AG10803 (cell line): ENCODE measurements around the gene C1QC.

Source experiments
- DNase-seq: peaks from one replicate; pipeline ENCODE4 v3.0.0; 2010; ENCODE audit warnings: low read depth
- H3K4me3 ChIP-seq: 2 replicates; pipeline ENCODE4 v1.5.1; 2011; ENCODE audit warnings: mild to moderate bottlenecking, low read length, control low read depth
- CTCF ChIP-seq: conservative IDR thresholded peaks from 2 replicates; pipeline ENCODE4 v1.5.1; 2011; ENCODE audit warnings: mild to moderate bottlenecking, low read length, control low read depth, inconsistent platforms

C1QC gene

GRCh38 chr1:22677931-22678896 lies 34.8 kb downstream of the C1QC start:
- DNase-seq: no peak
- H3K4me3 ChIP-seq: no peak overlapping the region

GRCh38 chr1:22680726-22681125 lies 37.3 kb downstream of the C1QC start:
- TF ChIP-seq CTCF: no peak
- H3K4me3 ChIP-seq: no peak overlapping the region
- DNase-seq: no peak

More at GRCh38 chr1:22677931-22678896, 34.8 kb downstream of the C1QC start:
- no peak for TF ChIP-seq CTCF

- TF ChIP-seq CTCF: no peak
- no peak overlapping the region for H3K4me3 ChIP-seq
- no peak for DNase-seq
Observed at GRCh38 chr1:22681556-22682276, 38.3 kb downstream of the C1QC start.

GRCh38 chr1:22683547-22683946 lies 40.1 kb downstream of the C1QC start:
- DNase-seq: no peak
- H3K4me3 ChIP-seq: no peak overlapping the region
- no peak for TF ChIP-seq CTCF

GRCh38 chr1:22685591-22686059 lies 42.2 kb downstream of the C1QC start:
- no peak overlapping the region for H3K4me3 ChIP-seq
- DNase-seq: no peak
- TF ChIP-seq CTCF: no peak

GRCh38 chr1:22687191-22687590 lies 43.8 kb downstream of the C1QC start:
- no peak for TF ChIP-seq CTCF
- H3K4me3 ChIP-seq: no peak overlapping the region
- no peak for DNase-seq
